HS-27A (cell line): ENCODE data around the gene RPS5.
"Not testable (repeated sequence)": the region's sequence is repeated elsewhere in the genome, so short reads cannot be mapped to it uniquely, and the experiment has no call there.

Experiments used
- DNase-seq: peaks from one replicate; pipeline ENCODE4 v3.0.0-alpha.2; 2012; ENCODE audit warnings: low read depth, missing footprints

Gene RPS5

GRCh38 chr19:58406818-58407657, 20.0 kb downstream of the RPS5 start:
- no peak for DNase-seq

GRCh38 chr19:58407658-58408151, 20.6 kb downstream of the RPS5 start:
- DNase-seq = no peak

- DNase-seq = peak; percentile 91
Measured at GRCh38 chr19:58408152-58409009, 21.3 kb downstream of the RPS5 start, which contains the start of gene ZNF584. ZNF584 (plus strand) TSS chr19:58408649; CDS start chr19:58409148, 499 bp downstream.

GRCh38 chr19:58409010-58409790, 22.1 kb downstream of the RPS5 start:
- no peak for DNase-seq

GRCh38 chr19:58416604-58417003, 29.5 kb downstream of the RPS5 start:
- DNase-seq = no peak

GRCh38 chr19:58417071-58417470, 30.0 kb downstream of the RPS5 start:
- no peak for DNase-seq

- no peak for DNase-seq
Measured at GRCh38 chr19:58428617-58429016, 41.5 kb downstream of the RPS5 start.

GRCh38 chr19:58429745-58430144, 42.7 kb downstream of the RPS5 start:
- DNase-seq = no peak

- no peak for DNase-seq
Measured at GRCh38 chr19:58434217-58434616, 47.1 kb downstream of the RPS5 start.

- peak; percentile 98 for DNase-seq
Measured at GRCh38 chr19:58439576-58440554, 52.8 kb downstream of the RPS5 start, which contains the start of gene ZNF132. ZNF132 (minus strand) TSS chr19:58440153; CDS start chr19:58439821, 332 bp downstream.

- DNase-seq = no peak
Measured at GRCh38 chr19:58440556-58440955, 53.5 kb downstream of the RPS5 start.

GRCh38 chr19:58442986-58443385, 55.9 kb downstream of the RPS5 start:
- not testable (repeated sequence) for DNase-seq
